OCI-LY1 (cell line): ENCODE measurements around the gene DBT.

Experiments used
- CTCF ChIP-seq: fragments of 200-600 bp; sonication (generic), shearing (Covaris generic); IDR thresholded peaks from 2 replicates; pipeline ENCODE4 v1.5.1; 2017; ENCODE audit warnings: mild to moderate bottlenecking, antibody characterized with exemption, low read length, moderate library complexity, mixed read lengths
- EZH2 ChIP-seq: fragments of 200-600 bp; sonication (generic), shearing (Covaris generic); IDR thresholded peaks from 2 replicates; pipeline ENCODE4 v1.8.0; 2017; ENCODE audit warnings: borderline replicate concordance, mixed run types, mild to moderate bottlenecking, antibody characterized with exemption, low read length, moderate library complexity, mixed read lengths

- TF ChIP-seq CTCF, result no peak
- no peak for TF ChIP-seq EZH2
These were observed 9.7 kb downstream of the DBT start for GRCh38 chr1:100239961-100240360.
